ENCODE measurements around the gene FAM20B. TPM values are rescaled to one million over a fixed set of nuclear protein-coding genes. Genes with fewer than 3 reads are reported as not detected.

FAM20B gene
- total RNA-seq, 1 donor from 2014 or later = 31.6 TPM

DNA sequence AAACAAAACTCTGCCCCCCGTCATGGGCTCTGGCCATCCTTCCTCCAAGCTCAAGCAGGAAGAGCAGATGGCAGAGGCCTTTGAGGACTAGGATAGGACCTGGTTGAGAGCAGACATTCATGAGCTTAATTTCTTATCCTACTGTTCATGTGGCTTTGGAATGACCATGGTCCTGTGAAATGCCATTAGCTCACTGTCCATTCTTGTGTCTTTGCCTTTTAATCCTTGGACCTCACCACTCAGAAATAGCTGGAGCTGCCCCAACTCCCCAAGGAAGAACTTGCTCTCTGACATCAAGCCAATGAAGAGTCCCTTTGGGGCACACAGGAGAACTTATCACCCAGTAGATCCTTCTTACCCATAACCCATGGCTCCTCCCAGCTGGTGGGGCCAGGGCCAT lies 11.6 kb upstream of the FAM20B start:
- DNase-seq (ENCODE audit: extremely low spot score, unreplicated experiment) = no peak
- Mint-ChIP-seq H3K27me3 (ENCODE audit: unreplicated experiment) (no peaks in the 10 kb centered on the region), H3K4me3 (ENCODE audit: unreplicated experiment) (no peak overlapping the region), H3K4me1 (ENCODE audit: unreplicated experiment) (peaks cover 38% of the 10 kb centered on the region), H3K36me3 (ENCODE audit: unreplicated experiment) (no peaks in the 10 kb centered on the region), H3K27ac (ENCODE audit: unreplicated experiment) (no peak overlapping the region), H3K9me3 (ENCODE audit: unreplicated experiment) (no peaks in the 10 kb centered on the region)
- TF ChIP-seq, protein P1, sequence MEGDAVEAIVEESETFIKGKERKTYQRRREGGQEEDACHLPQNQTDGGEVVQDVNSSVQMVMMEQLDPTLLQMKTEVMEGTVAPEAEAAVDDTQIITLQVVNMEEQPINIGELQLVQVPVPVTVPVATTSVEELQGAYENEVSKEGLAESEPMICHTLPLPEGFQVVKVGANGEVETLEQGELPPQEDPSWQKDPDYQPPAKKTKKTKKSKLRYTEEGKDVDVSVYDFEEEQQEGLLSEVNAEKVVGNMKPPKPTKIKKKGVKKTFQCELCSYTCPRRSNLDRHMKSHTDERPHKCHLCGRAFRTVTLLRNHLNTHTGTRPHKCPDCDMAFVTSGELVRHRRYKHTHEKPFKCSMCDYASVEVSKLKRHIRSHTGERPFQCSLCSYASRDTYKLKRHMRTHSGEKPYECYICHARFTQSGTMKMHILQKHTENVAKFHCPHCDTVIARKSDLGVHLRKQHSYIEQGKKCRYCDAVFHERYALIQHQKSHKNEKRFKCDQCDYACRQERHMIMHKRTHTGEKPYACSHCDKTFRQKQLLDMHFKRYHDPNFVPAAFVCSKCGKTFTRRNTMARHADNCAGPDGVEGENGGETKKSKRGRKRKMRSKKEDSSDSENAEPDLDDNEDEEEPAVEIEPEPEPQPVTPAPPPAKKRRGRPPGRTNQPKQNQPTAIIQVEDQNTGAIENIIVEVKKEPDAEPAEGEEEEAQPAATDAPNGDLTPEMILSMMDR (IDR thresholded peaks at IDR 0.05) = no peak

DNA sequence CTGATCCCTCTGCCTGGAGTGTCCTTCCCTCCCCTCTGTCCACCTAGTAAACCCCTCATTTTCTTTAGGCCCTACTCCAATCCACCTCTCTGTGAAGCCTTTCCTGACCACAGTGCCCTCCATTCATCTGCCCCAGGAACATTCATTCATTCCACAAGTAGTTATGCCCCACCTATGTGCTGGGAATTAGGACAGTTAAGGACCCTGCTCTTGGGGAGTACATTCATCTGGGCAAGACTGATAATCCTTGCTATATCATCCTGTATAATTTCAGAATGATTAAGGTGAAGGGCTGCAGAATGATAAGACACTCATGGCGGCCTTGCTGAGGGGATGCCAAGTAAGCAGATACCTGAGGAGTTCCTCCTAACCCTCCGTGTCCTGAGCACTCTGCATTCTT lies 10.3 kb upstream of the FAM20B start:
- Mint-ChIP-seq H3K4me3 (ENCODE audit: unreplicated experiment) (no peak overlapping the region), H3K9me3 (ENCODE audit: unreplicated experiment) (no peaks in the 10 kb centered on the region), H3K27me3 (ENCODE audit: unreplicated experiment) (no peaks in the 10 kb centered on the region), H3K36me3 (ENCODE audit: unreplicated experiment) (no peaks in the 10 kb centered on the region), H3K4me1 (ENCODE audit: unreplicated experiment) (peaks cover 38% of the 10 kb centered on the region), H3K27ac (ENCODE audit: unreplicated experiment) (no peak overlapping the region)
- TF ChIP-seq, protein P1 (IDR thresholded peaks at IDR 0.05) = no peak
- no peak for DNase-seq (ENCODE audit: extremely low spot score, unreplicated experiment)

DNA sequence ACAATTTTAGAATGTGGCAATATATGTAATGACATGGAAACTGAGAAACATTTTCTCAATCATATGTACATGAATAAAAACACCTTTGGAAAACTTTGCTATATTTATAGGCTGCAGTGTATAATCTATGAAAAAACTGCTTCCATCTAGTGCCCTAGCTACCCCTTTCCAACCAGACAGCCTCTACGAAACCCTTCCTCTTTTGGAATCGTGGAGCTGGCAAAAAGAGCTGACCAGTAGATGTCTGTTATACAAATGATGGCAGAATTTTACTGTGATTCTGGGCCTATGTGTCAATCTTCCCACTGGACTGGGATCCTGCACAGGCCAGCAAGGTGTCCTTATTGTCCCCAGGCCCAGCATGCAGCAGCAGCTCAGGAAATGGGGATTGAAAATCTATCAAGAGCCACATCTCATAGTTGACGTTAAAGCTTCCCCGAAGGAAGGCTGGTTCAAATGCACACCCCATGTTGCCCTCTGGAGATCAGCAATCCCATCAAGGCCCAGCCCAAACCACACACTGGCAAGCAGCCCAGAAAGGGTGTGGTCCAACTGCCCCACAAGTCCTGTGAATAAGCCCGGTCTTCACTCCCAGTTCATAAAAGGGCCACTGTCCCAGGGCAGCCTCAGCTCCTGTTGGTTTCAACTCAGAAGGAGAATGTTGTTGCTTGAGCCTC lies 8.8 kb upstream of the FAM20B start:
- Mint-ChIP-seq H3K4me1 (ENCODE audit: unreplicated experiment) (peaks cover 32% of the 10 kb centered on the region), H3K27ac (ENCODE audit: unreplicated experiment) (peak overlapping the region; percentile 78), H3K4me3 (ENCODE audit: unreplicated experiment) (no peak overlapping the region), H3K9me3 (ENCODE audit: unreplicated experiment) (no peaks in the 10 kb centered on the region), H3K27me3 (ENCODE audit: unreplicated experiment) (no peaks in the 10 kb centered on the region), H3K36me3 (ENCODE audit: unreplicated experiment) (no peaks in the 10 kb centered on the region)
- DNase-seq (ENCODE audit: extremely low spot score, unreplicated experiment) = peak; percentile 93
- TF ChIP-seq, protein P1 (IDR thresholded peaks at IDR 0.05) = no peak

DNA sequence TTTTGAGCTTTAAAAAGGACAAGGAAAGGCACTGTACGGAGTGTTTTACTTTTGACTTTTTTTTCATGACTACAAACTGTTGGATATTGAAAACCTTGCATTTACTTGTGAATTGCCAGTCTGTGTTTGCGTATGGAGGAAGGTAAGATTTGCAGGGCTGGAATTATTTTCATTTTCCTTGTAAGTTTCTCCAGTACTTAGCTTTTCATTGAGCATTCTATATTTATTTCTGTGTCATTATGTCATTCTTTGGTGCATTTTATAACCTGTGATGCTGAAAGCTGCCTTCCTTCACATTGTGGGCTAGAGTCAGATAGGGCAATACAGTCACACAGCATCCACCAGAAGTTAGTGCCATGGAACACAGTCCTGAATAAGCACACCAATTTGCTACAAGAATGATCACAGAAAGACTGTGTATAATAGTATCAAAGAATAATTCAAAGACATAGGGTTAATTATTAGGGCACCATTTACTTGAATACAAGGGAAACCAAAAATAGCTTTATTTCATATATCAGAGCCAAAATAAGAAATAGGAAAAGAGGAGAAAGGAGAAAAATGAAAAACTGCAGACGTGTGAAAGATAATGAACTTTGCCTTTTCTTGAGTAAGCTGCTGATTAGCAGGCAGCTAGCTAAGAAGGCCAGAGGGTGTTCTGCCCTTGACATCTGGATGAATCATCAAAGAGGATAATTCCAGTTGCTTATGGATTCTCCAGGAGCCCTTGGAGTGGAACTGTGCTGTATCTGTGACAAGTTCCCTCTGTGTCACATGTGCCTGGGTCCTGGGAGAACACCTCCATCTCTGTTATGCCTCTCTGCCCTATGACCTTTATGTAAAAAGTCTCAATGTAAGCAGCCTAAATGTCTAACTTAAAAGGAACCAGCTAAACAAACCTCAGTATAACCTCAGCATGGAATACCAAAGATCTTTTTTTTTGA lies 8.0 kb upstream of the FAM20B start:
- Mint-ChIP-seq H3K27me3 (ENCODE audit: unreplicated experiment) (no peaks in the 10 kb centered on the region), H3K4me1 (ENCODE audit: unreplicated experiment) (peaks cover 25% of the 10 kb centered on the region), H3K36me3 (ENCODE audit: unreplicated experiment) (no peaks in the 10 kb centered on the region), H3K9me3 (ENCODE audit: unreplicated experiment) (no peaks in the 10 kb centered on the region), H3K27ac (ENCODE audit: unreplicated experiment) (peak overlapping the region; percentile 78), H3K4me3 (ENCODE audit: unreplicated experiment) (no peak overlapping the region)
- no peak for DNase-seq (ENCODE audit: extremely low spot score, unreplicated experiment)
- TF ChIP-seq, protein P1 (IDR thresholded peaks at IDR 0.05) = no peak

DNA sequence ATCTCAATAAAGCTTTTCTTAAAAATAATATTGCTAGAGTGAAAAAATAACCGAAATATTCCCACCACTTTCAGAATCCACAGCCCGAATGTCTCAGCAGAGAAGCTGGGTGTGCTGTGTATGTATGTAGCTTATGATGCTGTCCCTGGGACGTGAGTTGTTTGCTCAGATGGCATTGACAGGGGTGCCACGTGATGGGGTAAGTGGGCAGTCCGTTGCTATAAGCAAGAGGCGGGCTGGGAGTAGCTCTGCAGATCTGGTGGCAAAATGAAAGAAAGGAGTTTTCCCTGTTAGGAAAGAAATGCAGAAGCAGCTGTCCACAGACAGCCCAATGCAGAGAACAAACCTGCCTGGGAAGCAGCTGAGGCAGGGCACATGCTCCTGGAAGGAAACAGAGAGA lies 3.8 kb upstream of the FAM20B start:
- TF ChIP-seq, protein P1 (IDR thresholded peaks at IDR 0.05) = no peak
- Mint-ChIP-seq H3K4me3 (ENCODE audit: unreplicated experiment) (no peak overlapping the region), H3K27me3 (ENCODE audit: unreplicated experiment) (no peaks in the 10 kb centered on the region), H3K4me1 (ENCODE audit: unreplicated experiment) (peaks cover 25% of the 10 kb centered on the region), H3K9me3 (ENCODE audit: unreplicated experiment) (no peaks in the 10 kb centered on the region), H3K36me3 (ENCODE audit: unreplicated experiment) (no peaks in the 10 kb centered on the region), H3K27ac (ENCODE audit: unreplicated experiment) (no peak overlapping the region)
- DNase-seq (ENCODE audit: extremely low spot score, unreplicated experiment) = no peak
